GM18498 (cell line): Measurements from ENCODE around the gene SPEM1.

Experiments used
- ATAC-seq: cut with Tn5 transposase; IDR thresholded peaks from one replicate; pipeline ENCODE4 v1.9.1; 2021; ENCODE audit warnings: mild to moderate bottlenecking, moderate library complexity; ENCODE audit not compliant: unreplicated experiment

The SPEM1 gene

DNA sequence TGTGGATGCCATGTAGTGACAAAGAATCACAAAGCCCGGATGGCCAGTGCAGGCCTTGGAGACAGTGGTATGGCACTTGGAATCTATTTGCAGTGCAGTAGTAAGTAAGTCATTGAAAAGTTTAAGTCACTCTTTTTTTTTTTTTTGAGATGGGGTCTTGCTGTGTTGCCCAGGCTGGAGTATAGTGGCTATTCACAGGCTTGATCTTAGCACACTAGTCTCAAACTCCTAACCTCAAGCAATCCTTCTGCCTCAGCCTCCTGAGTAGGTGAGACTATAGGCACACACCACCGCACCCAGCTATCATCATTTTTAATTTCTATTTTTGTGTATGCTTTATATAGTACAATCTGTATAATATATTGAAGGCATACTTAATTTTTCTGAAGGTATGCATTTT lies 21.5 kb upstream of the SPEM1 start:
- ATAC-seq: no peak

DNA sequence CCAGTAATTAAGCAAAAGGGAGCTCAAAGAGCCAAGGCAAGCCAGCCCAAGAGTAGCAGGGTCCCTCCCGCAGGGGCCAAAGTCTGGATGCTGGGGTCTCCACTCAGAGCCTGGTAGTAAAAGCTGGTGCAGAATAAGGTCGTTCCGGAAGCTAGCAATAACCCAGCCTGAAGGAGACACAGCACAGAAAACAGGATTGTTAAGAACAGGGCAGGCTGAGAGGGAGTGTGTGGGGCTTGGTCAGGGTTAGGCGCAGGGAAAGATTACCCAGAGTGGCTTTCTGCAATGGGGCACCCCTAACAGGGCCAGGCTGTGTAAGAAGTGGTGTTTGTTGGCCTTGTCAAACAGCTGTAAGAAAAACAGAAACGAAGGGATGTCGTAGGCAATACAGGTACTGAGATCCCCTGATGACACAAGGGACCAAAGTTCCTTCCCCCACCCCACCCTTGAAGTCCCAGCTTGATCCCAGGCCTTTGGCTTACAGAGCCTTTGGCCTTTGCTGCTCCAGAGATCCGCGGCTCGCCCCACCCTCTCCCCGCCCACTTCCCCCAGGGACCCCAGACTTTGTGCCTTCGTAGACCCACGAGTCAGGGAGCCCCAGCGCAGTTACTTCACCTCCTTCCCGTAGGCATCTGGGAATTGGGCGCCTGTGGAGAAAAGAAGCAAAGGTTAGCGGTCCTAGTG lies 16.9 kb upstream of the SPEM1 start:
- ATAC-seq: no peak

DNA sequence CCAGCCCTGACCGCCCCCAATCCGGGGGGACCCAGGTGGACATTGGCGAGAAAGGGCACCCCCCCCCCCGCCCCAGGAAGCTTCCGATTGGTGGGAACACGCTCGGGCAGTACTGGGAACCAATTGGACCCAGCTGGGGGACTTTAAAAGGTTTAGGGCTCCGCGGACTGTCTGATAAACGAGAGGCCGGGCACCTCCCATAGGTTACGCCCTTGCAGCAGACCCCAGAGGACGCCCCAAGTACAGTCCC lies 16.5 kb upstream of the SPEM1 start:
- ATAC-seq: no peak

DNA sequence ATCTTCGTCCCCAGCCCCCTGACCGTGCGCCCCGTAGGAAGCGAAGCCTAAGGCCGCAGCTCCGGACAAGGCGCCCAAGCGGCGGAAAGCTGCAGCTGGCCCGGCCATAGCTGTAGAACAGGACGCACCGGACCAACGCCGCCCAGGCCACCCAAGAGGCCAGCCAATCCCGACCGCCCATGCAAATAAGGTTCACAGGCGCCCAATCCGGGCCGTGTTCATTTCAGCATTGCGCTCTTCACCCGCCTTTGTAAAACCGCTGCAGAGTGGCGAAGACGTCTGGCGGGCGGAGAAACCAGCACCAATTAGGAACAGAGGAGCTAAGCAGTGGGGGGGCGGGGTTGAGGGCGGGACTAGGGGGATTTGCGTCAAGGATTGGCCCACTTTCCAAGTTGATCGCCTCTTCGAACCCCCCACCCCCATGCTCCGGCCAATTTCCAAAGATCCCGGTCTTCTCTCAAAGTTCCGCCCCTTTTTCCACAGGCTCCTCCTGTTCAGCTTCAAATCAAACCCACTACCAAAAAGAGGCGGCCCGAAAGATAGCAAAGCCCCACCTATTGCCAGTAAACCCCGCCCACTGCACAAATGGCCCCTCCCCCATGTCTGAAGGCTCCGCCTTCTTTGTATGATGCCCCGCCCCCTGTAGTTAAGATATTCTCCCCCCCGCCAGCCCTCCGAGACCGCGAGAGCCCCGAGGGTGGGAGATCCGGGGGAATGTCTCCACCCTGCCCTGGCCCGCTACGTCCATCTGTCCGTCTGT lies 16.0 kb upstream of the SPEM1 start, which contains the start of gene TMEM256:
TMEM256 (minus strand) TSS at position 121 of the 760 bp plus-strand sequence; CDS start at position 108, 13 bp downstream.
- peak; percentile 95 for ATAC-seq

DNA sequence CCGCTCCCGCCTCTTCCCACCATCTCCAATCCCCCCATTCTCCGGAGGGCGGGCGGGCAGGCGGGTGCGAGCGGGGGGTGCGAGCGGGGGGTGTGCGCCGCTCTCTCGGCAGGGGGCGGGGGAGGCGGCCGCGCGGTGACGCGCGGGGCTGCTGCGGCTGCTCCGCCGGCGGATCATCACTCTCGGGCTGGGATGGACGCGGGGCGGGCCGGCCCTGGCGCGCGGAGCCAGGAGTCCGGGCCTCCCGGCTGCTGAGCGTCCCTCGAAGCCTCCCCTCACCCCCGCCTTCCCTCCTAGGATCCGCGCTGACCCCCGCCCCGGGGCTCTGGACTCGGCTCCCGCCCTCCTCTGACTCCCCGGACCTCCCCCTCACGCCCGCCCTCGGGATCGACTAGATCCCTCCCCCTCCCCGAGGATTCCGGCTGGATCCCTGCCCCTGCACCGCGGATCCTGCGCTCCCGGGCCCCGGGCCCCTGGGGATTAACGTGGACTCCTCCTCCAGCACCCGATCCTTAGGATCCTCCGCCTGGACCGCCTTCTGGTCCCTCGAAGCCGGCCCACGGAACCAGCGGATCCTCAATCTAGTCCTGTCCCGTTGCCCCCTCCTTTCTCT lies 15.3 kb upstream of the SPEM1 start:
- peak; percentile 3 for ATAC-seq

DNA sequence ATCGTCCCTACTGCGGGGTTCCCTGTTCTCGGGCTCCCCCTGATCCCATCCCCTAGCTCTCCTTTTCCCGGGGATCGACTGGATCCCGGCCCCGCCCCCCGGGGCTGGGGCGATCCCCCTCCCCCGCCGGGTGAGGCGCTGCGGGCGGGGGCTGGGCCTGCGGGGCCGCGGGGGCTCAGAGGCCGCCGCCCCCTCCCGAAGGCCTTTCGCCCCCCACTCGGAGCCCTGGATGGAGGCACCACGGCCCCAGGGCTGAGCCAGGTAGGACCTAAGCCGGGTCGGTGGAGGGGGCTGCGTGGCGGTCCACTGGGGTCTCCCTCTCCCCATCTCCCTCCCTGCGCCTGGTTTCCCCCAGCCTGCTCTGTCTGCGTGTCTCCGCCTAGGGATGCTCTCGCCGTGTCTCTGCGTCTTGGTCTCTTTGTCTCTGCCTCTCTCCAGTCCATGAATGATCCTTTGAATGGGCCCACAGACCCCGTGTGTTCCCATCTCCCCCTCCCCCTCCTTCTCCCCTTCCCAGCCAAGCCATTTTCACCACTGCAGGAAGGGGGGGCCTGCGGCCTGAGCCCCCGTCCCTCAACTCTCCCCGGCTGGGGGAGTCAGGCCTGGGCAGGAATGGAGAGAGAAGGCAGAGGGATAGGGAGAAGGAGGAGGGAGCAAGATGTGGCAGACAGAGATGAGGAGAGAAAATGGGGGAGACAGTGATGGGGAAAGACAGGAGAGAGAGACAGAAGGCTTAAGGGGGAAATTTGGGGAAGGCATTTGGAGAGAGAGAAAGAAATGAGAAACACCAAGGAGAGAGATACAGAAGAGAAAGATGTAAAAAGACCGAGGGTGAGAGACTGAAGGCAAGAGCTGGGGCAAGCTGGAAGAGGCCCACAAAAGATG lies 14.5 kb upstream of the SPEM1 start:
- ATAC-seq: no peak

DNA sequence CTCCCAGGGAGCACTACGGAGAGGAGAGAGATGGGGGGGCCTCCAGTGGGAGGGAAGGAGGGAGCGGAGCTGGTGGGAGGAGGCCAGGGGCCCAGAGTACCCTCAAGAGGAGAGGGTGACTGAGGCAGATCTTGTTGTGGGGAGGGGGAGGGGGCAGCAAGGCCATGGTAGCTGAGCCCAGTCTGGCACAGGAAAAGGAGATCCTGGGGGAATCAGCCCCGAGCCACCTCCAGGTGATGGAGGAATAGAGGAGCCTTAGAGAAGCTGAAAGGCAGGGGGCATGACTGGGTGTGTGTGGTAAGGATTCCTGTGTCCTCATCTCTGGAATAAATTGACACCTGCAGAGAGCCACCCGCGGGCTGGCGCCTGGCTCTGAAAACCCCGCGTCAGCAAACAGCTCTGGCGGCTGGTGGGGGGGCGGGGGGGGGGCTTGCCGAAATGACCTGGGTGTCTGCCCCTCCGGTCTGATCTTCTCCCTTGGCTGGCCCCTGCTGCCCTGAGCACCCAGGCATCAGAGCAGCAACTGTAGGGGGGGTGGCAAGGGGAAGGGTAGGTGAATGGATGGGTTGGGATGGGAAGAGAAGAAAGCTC lies 13.8 kb upstream of the SPEM1 start:
- ATAC-seq: no peak

DNA sequence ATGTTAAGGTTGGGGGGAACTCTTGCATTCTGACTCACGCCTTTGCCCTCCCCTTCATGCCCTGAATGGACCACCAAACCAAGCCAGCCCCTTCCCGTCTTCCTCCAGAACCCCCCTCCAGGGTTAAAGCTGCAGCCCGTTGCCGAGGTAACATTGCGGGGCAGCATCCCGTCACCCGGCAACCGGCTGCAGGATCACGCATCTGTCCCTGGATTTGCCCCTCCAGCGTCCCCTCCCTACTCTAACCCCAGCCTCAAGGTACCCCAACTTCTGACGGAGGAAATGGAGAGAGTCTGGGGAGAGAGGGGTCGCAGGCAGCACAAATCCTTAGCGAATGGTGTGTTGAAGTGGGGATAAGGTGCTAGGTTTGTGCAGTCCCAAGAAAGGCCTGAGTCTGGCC lies 13.0 kb upstream of the SPEM1 start:
- no peak for ATAC-seq

DNA sequence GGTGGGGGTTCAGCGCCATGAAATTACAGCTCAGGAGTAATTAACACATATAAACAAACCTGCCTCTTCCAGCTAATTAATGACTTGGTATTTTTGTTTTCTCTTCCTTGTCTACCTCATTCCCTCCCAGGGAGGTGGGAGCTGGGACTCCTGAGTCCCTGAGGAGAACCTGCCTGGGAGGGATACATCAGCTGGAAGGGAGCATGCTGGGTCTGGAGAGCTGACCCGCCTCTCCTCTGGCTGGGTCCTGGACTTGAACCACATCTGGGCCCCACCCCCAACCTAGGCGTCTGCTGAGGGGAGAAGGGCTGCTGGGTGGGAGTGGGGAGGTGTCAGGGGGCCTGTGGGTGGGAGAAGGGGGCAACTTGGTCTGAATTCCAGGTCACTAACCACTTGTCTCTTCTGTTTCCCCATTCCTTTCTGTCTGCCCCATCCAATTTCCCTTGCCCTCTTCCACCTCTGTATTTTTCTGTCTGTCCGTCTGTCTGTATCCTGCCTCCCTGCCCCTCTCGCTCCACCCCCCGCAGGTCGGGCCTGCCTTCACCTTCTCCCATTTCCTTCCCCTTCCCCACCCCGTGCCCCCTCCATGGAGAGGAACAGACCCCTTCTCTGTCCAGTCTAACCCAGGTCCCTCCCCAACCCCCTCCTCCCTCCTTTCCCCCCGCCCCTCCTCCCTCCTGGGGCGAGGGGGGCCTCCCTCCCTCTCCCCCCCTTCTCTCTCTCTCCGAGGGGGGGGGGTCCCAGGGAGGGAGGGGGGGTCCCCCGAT lies 12.5 kb upstream of the SPEM1 start, which contains the start of gene NLGN2:
NLGN2 (plus strand) TSS at position 361 of the 767 bp plus-strand sequence. CDS start 411 bp downstream, outside the sequence.
- no peak for ATAC-seq

DNA sequence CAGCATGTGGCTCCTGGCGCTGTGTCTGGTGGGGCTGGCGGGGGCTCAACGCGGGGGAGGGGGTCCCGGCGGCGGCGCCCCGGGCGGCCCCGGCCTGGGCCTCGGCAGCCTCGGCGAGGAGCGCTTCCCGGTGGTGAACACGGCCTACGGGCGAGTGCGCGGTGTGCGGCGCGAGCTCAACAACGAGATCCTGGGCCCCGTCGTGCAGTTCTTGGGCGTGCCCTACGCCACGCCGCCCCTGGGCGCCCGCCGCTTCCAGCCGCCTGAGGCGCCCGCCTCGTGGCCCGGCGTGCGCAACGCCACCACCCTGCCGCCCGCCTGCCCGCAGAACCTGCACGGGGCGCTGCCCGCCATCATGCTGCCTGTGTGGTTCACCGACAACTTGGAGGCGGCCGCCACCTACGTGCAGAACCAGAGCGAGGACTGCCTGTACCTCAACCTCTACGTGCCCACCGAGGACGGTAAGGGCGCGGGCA lies 11.8 kb upstream of the SPEM1 start:
- no peak for ATAC-seq

DNA sequence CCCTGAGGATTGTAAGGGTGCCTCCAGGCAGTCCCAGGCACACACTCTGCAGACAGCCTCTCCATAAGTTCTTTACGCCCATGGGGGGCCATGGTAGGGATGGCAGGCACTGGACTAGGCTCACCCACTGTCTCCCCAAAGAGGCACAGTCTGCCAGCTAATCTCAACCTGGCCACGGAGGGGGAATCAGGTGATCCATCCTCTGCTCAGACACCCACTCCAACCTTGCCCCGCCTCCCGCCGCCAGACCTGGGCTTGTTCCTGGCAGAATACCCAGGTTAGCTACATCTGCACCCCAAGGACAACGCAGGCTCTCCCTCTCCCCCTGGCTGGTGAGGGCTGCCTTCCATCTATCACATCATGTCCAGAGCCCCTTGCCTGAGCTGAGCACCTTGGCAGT lies 11.3 kb upstream of the SPEM1 start:
- no peak for ATAC-seq

DNA sequence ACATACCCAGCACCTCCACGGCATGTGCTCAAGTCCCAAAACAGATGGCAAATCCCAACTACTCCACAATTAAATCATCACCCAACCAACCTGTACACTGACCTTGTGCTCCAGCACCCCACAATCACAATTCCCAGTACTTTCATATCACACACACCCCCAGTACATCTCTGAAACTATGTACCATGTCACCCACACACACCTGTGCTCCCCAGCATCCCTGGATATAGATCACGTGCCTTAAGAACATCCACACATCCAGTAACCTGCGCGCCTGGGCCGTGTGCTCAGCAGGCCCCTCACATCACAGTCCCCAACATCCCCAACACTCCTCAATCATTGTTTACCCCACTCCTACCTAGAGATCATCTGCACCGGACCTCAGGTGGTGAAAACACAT lies 10.4 kb upstream of the SPEM1 start:
- no peak for ATAC-seq

DNA sequence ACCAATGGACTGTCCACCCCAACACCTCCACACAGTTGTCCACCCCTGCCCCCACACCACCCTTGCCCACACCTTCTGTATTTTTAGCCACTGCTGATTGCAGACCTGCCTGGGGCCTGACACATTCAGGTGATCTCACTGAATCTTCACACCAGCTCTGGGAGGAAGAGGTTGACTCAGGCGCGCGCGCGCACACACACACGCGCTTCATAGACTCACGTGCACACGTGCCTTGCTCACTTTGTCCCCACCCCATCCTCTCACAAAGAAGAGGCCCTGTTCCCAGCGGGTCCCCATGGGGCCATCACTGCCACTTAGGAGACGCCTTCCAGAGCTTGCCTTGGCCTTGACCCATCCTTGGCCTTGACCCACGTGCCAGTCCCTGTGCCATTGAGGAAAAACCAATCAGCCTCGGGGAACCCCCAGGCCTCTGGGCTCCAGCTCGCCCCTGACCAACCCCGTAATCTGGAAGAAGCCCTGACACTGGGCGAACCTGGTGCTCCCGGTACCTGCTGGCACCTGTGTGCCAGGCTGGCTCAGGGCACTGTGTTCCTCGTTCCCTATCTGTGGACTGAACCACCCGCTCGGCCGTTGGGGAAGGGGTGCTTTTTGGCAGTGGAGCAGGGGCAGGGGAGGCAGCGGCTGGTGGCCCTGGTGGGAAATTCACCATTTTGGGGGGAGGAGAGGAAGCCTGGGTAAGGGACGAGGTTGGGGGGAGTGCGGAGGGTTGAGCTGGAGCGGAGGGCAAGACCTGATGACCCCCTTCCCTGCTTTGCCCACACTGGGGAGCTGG lies 9.3 kb upstream of the SPEM1 start:
- no peak for ATAC-seq

DNA sequence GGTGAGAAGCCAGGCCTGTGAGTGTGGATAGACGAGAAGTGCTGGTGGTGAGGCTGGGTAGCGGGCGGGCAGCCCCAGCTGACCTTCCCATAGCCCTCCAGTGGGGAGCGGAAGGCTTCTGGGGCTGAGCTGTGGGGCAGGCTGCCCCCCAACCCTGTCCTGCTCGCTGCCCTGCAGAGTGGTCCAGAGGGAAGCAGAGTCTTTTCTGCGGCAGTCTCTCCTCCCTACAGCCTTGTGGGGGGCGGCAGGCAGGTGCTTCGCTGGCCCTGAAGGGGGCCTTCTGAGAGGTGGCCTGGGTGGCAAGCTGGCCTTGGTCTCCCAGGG lies 8.7 kb upstream of the SPEM1 start:
- ATAC-seq: no peak

DNA sequence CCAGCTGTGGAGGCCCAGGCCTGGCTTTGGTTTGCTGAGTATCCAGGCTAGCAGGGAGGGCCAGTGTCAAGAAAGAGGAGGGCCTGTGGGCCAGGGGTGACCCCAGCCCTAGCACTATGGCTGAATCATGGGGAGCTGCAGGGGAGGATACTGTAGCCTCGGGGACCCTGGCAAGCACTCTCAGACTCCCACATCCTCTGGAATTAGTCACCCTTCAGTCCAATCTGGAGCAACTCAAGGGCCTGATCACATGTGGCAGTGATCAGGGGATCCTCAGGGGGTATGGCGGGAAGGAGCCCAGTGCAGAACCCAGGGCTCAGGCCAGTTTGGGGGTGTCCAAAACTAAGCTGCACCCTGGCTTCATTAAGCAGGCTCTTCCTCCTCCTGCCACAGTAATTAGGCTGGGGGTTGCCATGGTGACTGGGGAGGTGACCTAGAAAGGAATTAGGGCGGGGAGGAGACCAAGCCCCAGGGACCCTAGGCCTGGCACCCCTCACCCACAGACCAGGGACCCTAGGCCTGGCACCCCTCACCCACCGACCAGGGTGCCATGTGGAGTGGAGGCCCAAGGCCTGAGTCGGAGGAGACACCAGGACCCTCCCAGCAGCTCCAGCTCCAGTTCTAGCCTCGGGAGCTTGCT lies 6.7 kb upstream of the SPEM1 start:
- no peak for ATAC-seq

DNA sequence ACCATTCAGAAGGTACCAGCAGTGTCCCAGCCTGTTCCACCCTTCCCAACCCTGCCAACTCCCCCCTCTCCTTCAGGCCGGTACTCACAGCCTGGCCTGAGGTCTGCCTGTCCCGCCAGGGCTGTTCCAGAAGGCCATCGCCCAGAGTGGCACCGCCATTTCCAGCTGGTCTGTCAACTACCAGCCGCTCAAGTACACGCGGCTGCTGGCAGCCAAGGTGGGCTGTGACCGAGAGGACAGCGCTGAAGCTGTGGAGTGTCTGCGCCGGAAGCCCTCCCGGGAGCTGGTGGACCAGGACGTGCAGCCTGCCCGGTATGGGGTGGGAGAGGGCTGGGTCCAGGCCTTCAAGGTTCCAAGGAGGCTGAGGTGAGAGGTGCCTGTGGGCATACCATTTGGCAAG lies 5.3 kb upstream of the SPEM1 start:
- ATAC-seq: no peak

DNA sequence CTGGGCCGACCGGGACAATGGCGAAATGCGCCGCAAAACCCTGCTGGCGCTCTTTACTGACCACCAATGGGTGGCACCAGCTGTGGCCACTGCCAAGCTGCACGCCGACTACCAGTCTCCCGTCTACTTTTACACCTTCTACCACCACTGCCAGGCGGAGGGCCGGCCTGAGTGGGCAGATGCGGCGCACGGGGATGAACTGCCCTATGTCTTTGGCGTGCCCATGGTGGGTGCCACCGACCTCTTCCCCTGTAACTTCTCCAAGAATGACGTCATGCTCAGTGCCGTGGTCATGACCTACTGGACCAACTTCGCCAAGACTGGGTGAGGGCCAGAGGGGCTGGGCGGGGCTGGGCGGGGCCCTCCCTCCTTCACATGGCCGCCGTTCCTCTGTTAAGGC lies 4.3 kb upstream of the SPEM1 start:
- no peak for ATAC-seq

DNA sequence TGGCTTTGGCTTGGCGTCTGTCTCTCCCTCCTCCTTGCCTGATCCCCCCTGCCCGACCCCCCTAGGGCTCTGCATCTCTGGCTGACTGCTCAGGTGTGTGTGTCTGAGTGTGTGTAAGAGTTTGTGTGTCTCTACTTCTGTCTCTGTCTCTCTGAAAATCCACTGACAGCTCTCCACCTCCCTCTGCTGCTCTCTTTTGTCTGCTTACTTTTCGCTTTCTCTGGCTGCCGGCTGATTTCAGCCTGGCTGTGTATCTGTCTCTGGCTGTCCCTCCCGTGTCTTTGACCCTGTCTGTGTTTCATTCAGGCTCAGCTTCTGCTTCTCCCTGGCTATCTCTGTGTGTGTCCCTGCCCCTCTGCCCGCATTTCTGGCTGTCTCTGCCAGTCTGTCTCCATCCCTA lies 3.8 kb upstream of the SPEM1 start:
- ATAC-seq: no peak
